HCT116 (cell line): Measurements from ENCODE around the gene IL22RA1. TPM values are rescaled to one million over a fixed set of nuclear protein-coding genes. Genes with fewer than 3 reads are reported as not detected.

Source experiments
- ATAC-seq: fragments of 200-7000 bp; cut with Tn5 transposase; 2 replicates; pipeline ENCODE4 v1.9.1; 2020; ENCODE audit warnings: mild to moderate bottlenecking, moderate library complexity
- BruUV-seq: library from RNA; stranded (reverse); fragments of 400-500 nt; replicated peaks from 2 replicates; lab custom pipeline; 2021; lab: Mats Ljungman, UMichigan
- CTCF ChIA-PET: fragments of 300-600 bp; sonication (Branson Sonifier 250); formaldehyde crosslinking; loops from one replicate; lab custom pipeline; 2021; ENCODE audit warnings: antibody characterized with exemption; lab: Charles Lee
- POLR2A ChIA-PET: fragments of 300-600, 350-600 bp; sonication (Branson Sonifier 250); formaldehyde crosslinking; loops from one replicate; lab custom pipeline; 2021; ENCODE audit warnings: antibody characterized with exemption; lab: Charles Lee
- RAD21 ChIA-PET, 2 experiments: fragments of 300-600 bp; sonication (Branson Sonifier 250); formaldehyde crosslinking; loops; one replicate each; lab custom pipeline; 2023; ENCODE audit warnings: low total read pairs in 2 of 2; ENCODE audit not compliant: uncharacterized antibody in 2 of 2, unreplicated experiment in 2 of 2, low non-redundant PET in 1 of 2; lab: Charles Lee
- DNase-seq: peaks from one replicate; pipeline ENCODE4 v3.0.0-alpha.2; 2010; ENCODE audit warnings: low read depth, low spot score
- H2AFZ ChIP-seq: fragments of 200-600 bp; shearing (Covaris generic), sonication (generic); 2 replicates; pipeline ENCODE4 v1.6.1; 2017; ENCODE audit warnings: low read depth, mixed run types, mixed read lengths, antibody characterized with exemption, low read length; ENCODE audit not compliant: poor library complexity, severe bottlenecking
- H3K27ac ChIP-seq: 2 replicates; pipeline ENCODE4 v1.5.1; 2012; ENCODE audit warnings: low read depth, low read length
- H3K27me3 ChIP-seq: fragments of 200-600 bp; sonication (generic); 2 replicates; pipeline ENCODE4 v1.6.1; 2016; ENCODE audit warnings: mixed run types, low read length, mixed read lengths; ENCODE audit not compliant: insufficient read depth
- H3K36me3 ChIP-seq, 2 experiments: fragments of 200-500 bp in 1 of 2; fragments of 200-600 bp in 1 of 2; sonication (Bioruptor generic) in 1 of 2; sonication (generic) in 1 of 2; 2 replicates each; pipeline versions ENCODE4 v1.5.1 to v1.6.1; 2014 to 2016; ENCODE audit warnings: low read length in 2 of 2, inconsistent platforms in 1 of 2, mixed read lengths in 1 of 2, mixed run types in 1 of 2; ENCODE audit not compliant: insufficient read depth in 2 of 2, control insufficient read depth in 1 of 2
- H3K4me1 ChIP-seq, 2 experiments: fragments of 200-600 bp in 1 of 2; sonication (generic) in 1 of 2; 2 replicates each; pipeline versions ENCODE4 v1.5.1 to v1.6.1; 2012 to 2017; ENCODE audit warnings: low read length in 2 of 2, inconsistent platforms in 1 of 2, mild to moderate bottlenecking in 1 of 2, mixed read lengths in 1 of 2, mixed run types in 1 of 2, moderate library complexity in 1 of 2; ENCODE audit not compliant: insufficient read depth in 2 of 2, control insufficient read depth in 1 of 2
- H3K4me2 ChIP-seq: fragments of 200-600 bp; sonication (generic); 2 replicates; pipeline ENCODE4 v1.6.1; 2017; ENCODE audit warnings: mixed run types, low read length, mixed read lengths
- H3K4me3 ChIP-seq, 2 experiments: fragments of 200-600 bp in 1 of 2; sonication (generic) in 1 of 2; replicated peaks in 1 of 2; 2 replicates each; pipeline ENCODE4 v1.5.1; 2011 to 2016; ENCODE audit warnings: low read length in 2 of 2, control low read depth in 1 of 2, low read depth in 1 of 2, mild to moderate bottlenecking in 1 of 2, mixed read lengths in 1 of 2, mixed run types in 1 of 2
- H3K79me2 ChIP-seq: fragments of 200-600 bp; sonication (generic); 2 replicates; pipeline ENCODE4 v1.6.1; 2017; ENCODE audit warnings: mild to moderate bottlenecking, mixed run types, low read length, moderate library complexity, mixed read lengths; ENCODE audit not compliant: insufficient read depth
- H3K9ac ChIP-seq: fragments of 200-600 bp; sonication (generic); 2 replicates; pipeline ENCODE4 v1.6.1; 2016; ENCODE audit warnings: low read length, mixed read lengths
- H3K9me2 ChIP-seq: fragments of 200-600 bp; sonication (generic), shearing (Covaris generic); 2 replicates; pipeline ENCODE4 v1.6.1; 2017; ENCODE audit warnings: mixed run types, mild to moderate bottlenecking, moderate library complexity; ENCODE audit not compliant: insufficient read depth
- H3K9me3 ChIP-seq, 2 experiments: fragments of 200-500 bp in 1 of 2; fragments of 200-600 bp in 1 of 2; sonication (Bioruptor generic) in 1 of 2; sonication (generic) in 1 of 2; 2 replicates each; pipeline ENCODE4 v1.6.1; 2014 to 2017; ENCODE audit warnings: low read length in 2 of 2, mixed read lengths in 2 of 2, inconsistent platforms in 1 of 2, low read depth in 1 of 2, mild to moderate bottlenecking in 1 of 2, mixed run types in 1 of 2, moderate library complexity in 1 of 2; ENCODE audit not compliant: control insufficient read depth in 1 of 2, insufficient read depth in 1 of 2
- H4K20me1 ChIP-seq: fragments of 200-600 bp; sonication (generic), shearing (Covaris generic); 2 replicates; pipeline ENCODE4 v1.6.1; 2017; ENCODE audit warnings: mixed run types, mild to moderate bottlenecking, moderate library complexity; ENCODE audit not compliant: insufficient read depth
- ATF3 ChIP-seq: IDR thresholded peaks from 2 replicates; pipeline ENCODE4 v1.6.1; 2012
- CBX3 ChIP-seq: IDR thresholded peaks from 2 replicates; pipeline ENCODE4 v1.6.1; 2012; ENCODE audit warnings: low read depth
- CEBPB ChIP-seq: IDR thresholded peaks from 2 replicates; pipeline ENCODE4 v1.6.1; 2012; ENCODE audit warnings: low read depth
- CTCF ChIP-seq, 3 experiments: fragments of 200-600 bp in 1 of 3; sonication (generic) in 1 of 3; IDR thresholded peaks in 2 of 3; conservative IDR thresholded peaks in 1 of 3; 2 replicates each; pipeline ENCODE4 v1.5.1; 2012 to 2017; ENCODE audit warnings: low read depth in 2 of 3, low read length in 2 of 3, antibody characterized with exemption in 1 of 3, borderline replicate concordance in 1 of 3, control low read depth in 1 of 3, mild to moderate bottlenecking in 1 of 3, mixed read lengths in 1 of 3, mixed run types in 1 of 3, moderate library complexity in 1 of 3; ENCODE audit not compliant: insufficient read depth in 1 of 3
- EGR1 ChIP-seq: IDR thresholded peaks from 2 replicates; pipeline ENCODE4 v1.6.1; 2012; ENCODE audit warnings: low read depth
- ELF1 ChIP-seq: IDR thresholded peaks from 2 replicates; pipeline ENCODE4 v1.6.1; 2012; ENCODE audit warnings: low read depth, borderline replicate concordance
- EZH2 ChIP-seq: fragments of 200-600 bp; sonication (generic); IDR thresholded peaks from 2 replicates; pipeline ENCODE4 v1.6.1; 2017; ENCODE audit warnings: antibody characterized with exemption, mixed run types
- EZH2phosphoT487 ChIP-seq: fragments of 200-600 bp; IDR thresholded peaks from 2 replicates; pipeline ENCODE4 v1.6.1; 2018; ENCODE audit warnings: antibody characterized with exemption, borderline replicate concordance
- FOSL1 ChIP-seq: IDR thresholded peaks from 2 replicates; pipeline ENCODE4 v1.6.1; 2012; ENCODE audit warnings: low read depth
- POLR2A ChIP-seq: IDR thresholded peaks from 2 replicates; pipeline ENCODE4 v1.7.0; 2011; ENCODE audit warnings: borderline replicate concordance; ENCODE audit not compliant: insufficient read depth, insufficient read length; ENCODE audit errors: extremely low read depth
- POLR2AphosphoS5 ChIP-seq: IDR thresholded peaks from 2 replicates; pipeline ENCODE4 v1.6.1; 2011; ENCODE audit warnings: mild to moderate bottlenecking, low read depth, low read length, moderate library complexity
- RAD21 ChIP-seq: IDR thresholded peaks from 2 replicates; pipeline ENCODE4 v1.6.1; 2012; ENCODE audit warnings: low read depth, mild to moderate bottlenecking
- REST ChIP-seq: IDR thresholded peaks from 2 replicates; pipeline ENCODE4 v1.6.1; 2012; ENCODE audit warnings: low read depth
- SIN3A ChIP-seq: IDR thresholded peaks from 2 replicates; pipeline ENCODE4 v1.6.1; 2012; ENCODE audit warnings: low read depth
- SP1 ChIP-seq: IDR thresholded peaks from 2 replicates; pipeline ENCODE4 v1.6.1; 2012; ENCODE audit warnings: low read depth
- SRF ChIP-seq: IDR thresholded peaks from 2 replicates; pipeline ENCODE4 v1.6.1; 2012; ENCODE audit warnings: low read depth
- ZFX ChIP-seq: fragments of 450-650 bp; IDR thresholded peaks from 2 replicates; pipeline ENCODE4 v1.6.1; 2017
- intact Hi-C: fragments of 100-400 bp; cut with micrococcal nuclease; formaldehyde crosslinking; loops from 2 replicates; pipeline ENCODE4 v1.10.0; 2022
- total RNA-seq: library from RNA; stranded (reverse); gene quantifications from one replicate; pipeline ENCODE4 v1.2.1, GENCODE V29; 2021; ENCODE audit not compliant: unreplicated experiment

Gene IL22RA1
- total RNA-seq, 1 experiment from 2014 or later = 2.1 TPM

GRCh38 chr1:24162201-24162600 is 19.3 kb upstream of the IL22RA1 start:
- Histone ChIP-seq H3K27ac (no peak overlapping the region), H2AFZ (no peak overlapping the region), H3K4me2 (no peak overlapping the region), H3K27me3 (no peaks in the 10 kb centered on the region), H3K9me3 (no peaks in the 10 kb centered on the region), H4K20me1 (no peaks in the 10 kb centered on the region)
- BruUV-seq = no TSS peak
- POLR2A ChIA-PET = no interaction called here
- CTCF ChIA-PET = interaction anchor here (1.6 kb wide), 1 partner anchor 12 kb away, joined by 7 read pairs; no protein-coding TSS in a partner anchor
- no peak for TF ChIP-seq SP1
- no peak for TF ChIP-seq ELF1
- no peak for TF ChIP-seq POLR2AphosphoS5
- TF ChIP-seq, all 23 proteins: peak for 0
- intact Hi-C loops = no loop called here
- H3K4me1 ChIP-seq = no peaks in the 10 kb centered on the region
- no peak overlapping the region for H3K4me3 ChIP-seq
- ATAC-seq (no peak), DNase-seq (no peak)
- H3K9me2 ChIP-seq = no peaks in the 10 kb centered on the region
- RAD21 ChIA-PET = no interaction called here
- peaks cover 0 to 8% of the 10 kb centered on the region in 2 experiments; a peak in 2 of 4 replicates for H3K36me3 ChIP-seq
- no peak overlapping the region for H3K9ac ChIP-seq
- no peaks in the 10 kb centered on the region for H3K79me2 ChIP-seq

GRCh38 chr1:24161270-24161669 is 18.3 kb upstream of the IL22RA1 start:
- no peak for DNase-seq
- H3K4me3 ChIP-seq = no peak overlapping the region
- no peak overlapping the region for H3K9ac ChIP-seq
- no TSS peak for BruUV-seq
- H3K79me2 ChIP-seq = no peaks in the 10 kb centered on the region
- H2AFZ ChIP-seq = no peak overlapping the region
- ChIA-PET RAD21 (no interaction called here), POLR2A (no interaction called here), CTCF (interaction anchor here (1.6 kb wide), 1 partner anchor 11 kb away, joined by 7 read pairs; no protein-coding TSS in a partner anchor)
- ATAC-seq = no peak
- H3K4me1 ChIP-seq = no peaks in the 10 kb centered on the region
- no peak overlapping the region for H3K4me2 ChIP-seq
- H3K9me3 ChIP-seq = no peaks in the 10 kb centered on the region
- intact Hi-C loops = no loop called here
- no peaks in the 10 kb centered on the region for H3K27me3 ChIP-seq
- H3K27ac ChIP-seq = no peak overlapping the region
- H4K20me1 ChIP-seq = no peaks in the 10 kb centered on the region
- H3K36me3 ChIP-seq = peaks cover 0 to 9% of the 10 kb centered on the region in 2 experiments; a peak in 2 of 4 replicates
- no peaks in the 10 kb centered on the region for H3K9me2 ChIP-seq
- TF ChIP-seq CBX3 = no peak
- TF ChIP-seq EZH2phosphoT487 = no peak
- no peak for TF ChIP-seq EGR1
- no peak for TF ChIP-seq REST
- TF ChIP-seq CTCF (IDR thresholded peaks at IDR 0.05 in 2 of 3, conservative IDR thresholded peaks at IDR 0.05 in 1 of 3; ENCODE audit: borderline replicate concordance in 1 of 3, insufficient read depth in 1 of 3, low read depth in 2 of 3, low read length in 2 of 3) = no peak
- TF ChIP-seq POLR2AphosphoS5 = no peak
- TF ChIP-seq SIN3A = no peak
- no peak for TF ChIP-seq RAD21
- no peak for TF ChIP-seq ATF3
- no peak for TF ChIP-seq CEBPB
- TF ChIP-seq POLR2A = no peak
- no peak for TF ChIP-seq EZH2
- no peak for TF ChIP-seq ZFX
- no peak for TF ChIP-seq FOSL1
- no peak for TF ChIP-seq SRF
- TF ChIP-seq SP1 = no peak
- TF ChIP-seq ELF1 = no peak
